ENCODE data around the gene TRAM2. TPM values are rescaled to one million over a fixed set of nuclear protein-coding genes. Genes with fewer than 3 reads are reported as not detected.

Gene TRAM2
- total and polyA plus RNA-seq, 4 donors: 7.3 to 20.3 (median 13.0) TPM

DNA sequence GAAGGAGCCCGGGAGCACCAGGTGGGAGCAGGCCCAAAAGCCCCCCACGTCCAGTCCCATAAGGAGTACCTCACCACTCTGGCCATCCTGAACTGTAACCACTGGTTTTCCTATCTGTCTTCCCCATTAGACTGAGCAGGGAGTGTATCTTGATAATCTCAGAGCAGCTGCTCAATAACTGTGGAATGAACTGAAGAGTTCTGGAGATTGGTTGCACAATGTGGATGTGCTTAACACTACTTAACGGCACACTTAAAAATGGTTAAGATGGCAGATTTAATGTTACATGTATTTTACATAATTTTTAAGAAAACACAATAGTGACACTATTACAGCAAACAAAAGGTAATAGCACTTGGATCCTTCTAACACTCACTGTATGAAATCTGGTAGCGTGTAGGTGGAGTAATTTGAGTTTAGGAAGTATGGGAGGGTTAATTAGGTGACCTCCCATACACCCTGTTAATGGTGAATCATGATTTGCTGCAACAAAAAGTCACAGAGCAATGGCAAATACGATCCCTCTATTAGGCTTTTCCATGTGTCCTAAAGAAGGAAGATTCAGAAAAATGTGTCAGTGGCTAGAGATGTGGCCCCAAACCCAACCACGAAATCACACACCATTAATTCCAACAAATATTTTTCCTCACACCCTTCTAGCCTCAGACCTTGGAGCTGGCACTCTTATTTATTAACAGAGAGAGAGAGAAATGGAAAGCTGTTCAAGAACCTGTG is 18.4 kb downstream of the TRAM2 start:
- Histone ChIP-seq H3K4me3 (ENCODE audit: low read depth in 1 of 3, low read length in 3 of 3) (no peak overlapping the region), H3K36me3 (ENCODE audit: control insufficient read depth in 4 of 4, insufficient read depth in 3 of 4, low read depth in 1 of 4, low read length in 3 of 4) (no peaks in the 10 kb centered on the region), H3K27me3 (ENCODE audit: control insufficient read depth in 4 of 4, insufficient read depth in 4 of 4, low read length in 3 of 4) (no peaks in the 10 kb centered on the region), H3K9ac (ENCODE audit: low read depth in 1 of 2, low read length in 2 of 2) (no peak overlapping the region), H3K9me3 (ENCODE audit: control insufficient read depth in 4 of 4, low read length in 3 of 4) (no peaks in the 10 kb centered on the region), H3K4me1 (ENCODE audit: control insufficient read depth in 4 of 4, insufficient read depth in 4 of 4, low read length in 3 of 4) (peaks cover 5 to 21% (median 9%) of the 10 kb centered on the region in 4 donors), H3K27ac (ENCODE audit: low read depth in 1 of 2, low read length in 2 of 2) (peak overlapping the region; percentile 14 to 23)
- DNase-seq (ENCODE audit: low spot score): no peak
- WGBS: 92% methylated on average over 6 of the region's 6 CpGs
- TF ChIP-seq GABPA (IDR thresholded peaks at IDR 0.05 in 1 of 2, conservative IDR thresholded peaks at IDR 0.05 in 1 of 2): no peak
- TF ChIP-seq RAD21 (IDR thresholded peaks at IDR 0.05): no peak
- no peak for TF ChIP-seq FOXA1 (IDR thresholded peaks at IDR 0.05)
- no peak for TF ChIP-seq TAF1 (conservative IDR thresholded peaks at IDR 0.05)
- TF ChIP-seq RXRA (IDR thresholded peaks at IDR 0.05): no peak
- TF ChIP-seq, protein P1, sequence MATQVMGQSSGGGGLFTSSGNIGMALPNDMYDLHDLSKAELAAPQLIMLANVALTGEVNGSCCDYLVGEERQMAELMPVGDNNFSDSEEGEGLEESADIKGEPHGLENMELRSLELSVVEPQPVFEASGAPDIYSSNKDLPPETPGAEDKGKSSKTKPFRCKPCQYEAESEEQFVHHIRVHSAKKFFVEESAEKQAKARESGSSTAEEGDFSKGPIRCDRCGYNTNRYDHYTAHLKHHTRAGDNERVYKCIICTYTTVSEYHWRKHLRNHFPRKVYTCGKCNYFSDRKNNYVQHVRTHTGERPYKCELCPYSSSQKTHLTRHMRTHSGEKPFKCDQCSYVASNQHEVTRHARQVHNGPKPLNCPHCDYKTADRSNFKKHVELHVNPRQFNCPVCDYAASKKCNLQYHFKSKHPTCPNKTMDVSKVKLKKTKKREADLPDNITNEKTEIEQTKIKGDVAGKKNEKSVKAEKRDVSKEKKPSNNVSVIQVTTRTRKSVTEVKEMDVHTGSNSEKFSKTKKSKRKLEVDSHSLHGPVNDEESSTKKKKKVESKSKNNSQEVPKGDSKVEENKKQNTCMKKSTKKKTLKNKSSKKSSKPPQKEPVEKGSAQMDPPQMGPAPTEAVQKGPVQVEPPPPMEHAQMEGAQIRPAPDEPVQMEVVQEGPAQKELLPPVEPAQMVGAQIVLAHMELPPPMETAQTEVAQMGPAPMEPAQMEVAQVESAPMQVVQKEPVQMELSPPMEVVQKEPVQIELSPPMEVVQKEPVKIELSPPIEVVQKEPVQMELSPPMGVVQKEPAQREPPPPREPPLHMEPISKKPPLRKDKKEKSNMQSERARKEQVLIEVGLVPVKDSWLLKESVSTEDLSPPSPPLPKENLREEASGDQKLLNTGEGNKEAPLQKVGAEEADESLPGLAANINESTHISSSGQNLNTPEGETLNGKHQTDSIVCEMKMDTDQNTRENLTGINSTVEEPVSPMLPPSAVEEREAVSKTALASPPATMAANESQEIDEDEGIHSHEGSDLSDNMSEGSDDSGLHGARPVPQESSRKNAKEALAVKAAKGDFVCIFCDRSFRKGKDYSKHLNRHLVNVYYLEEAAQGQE (IDR thresholded peaks at IDR 0.05): no peak
- TF ChIP-seq JUND (IDR thresholded peaks at IDR 0.05): no peak
- TF ChIP-seq NR2F2 (IDR thresholded peaks at IDR 0.05): no peak
- TF ChIP-seq, protein P2, sequence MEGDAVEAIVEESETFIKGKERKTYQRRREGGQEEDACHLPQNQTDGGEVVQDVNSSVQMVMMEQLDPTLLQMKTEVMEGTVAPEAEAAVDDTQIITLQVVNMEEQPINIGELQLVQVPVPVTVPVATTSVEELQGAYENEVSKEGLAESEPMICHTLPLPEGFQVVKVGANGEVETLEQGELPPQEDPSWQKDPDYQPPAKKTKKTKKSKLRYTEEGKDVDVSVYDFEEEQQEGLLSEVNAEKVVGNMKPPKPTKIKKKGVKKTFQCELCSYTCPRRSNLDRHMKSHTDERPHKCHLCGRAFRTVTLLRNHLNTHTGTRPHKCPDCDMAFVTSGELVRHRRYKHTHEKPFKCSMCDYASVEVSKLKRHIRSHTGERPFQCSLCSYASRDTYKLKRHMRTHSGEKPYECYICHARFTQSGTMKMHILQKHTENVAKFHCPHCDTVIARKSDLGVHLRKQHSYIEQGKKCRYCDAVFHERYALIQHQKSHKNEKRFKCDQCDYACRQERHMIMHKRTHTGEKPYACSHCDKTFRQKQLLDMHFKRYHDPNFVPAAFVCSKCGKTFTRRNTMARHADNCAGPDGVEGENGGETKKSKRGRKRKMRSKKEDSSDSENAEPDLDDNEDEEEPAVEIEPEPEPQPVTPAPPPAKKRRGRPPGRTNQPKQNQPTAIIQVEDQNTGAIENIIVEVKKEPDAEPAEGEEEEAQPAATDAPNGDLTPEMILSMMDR (IDR thresholded peaks at IDR 0.05; ENCODE audit: low read depth, low read length, missing input control): no peak
- TF ChIP-seq FOXA2 (IDR thresholded peaks at IDR 0.05): no peak
- no peak for TF ChIP-seq YY1 (IDR thresholded peaks at IDR 0.05)
- TF ChIP-seq, protein P3, sequence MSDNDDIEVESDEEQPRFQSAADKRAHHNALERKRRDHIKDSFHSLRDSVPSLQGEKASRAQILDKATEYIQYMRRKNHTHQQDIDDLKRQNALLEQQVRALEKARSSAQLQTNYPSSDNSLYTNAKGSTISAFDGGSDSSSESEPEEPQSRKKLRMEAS (IDR thresholded peaks at IDR 0.05): no peak

DNA sequence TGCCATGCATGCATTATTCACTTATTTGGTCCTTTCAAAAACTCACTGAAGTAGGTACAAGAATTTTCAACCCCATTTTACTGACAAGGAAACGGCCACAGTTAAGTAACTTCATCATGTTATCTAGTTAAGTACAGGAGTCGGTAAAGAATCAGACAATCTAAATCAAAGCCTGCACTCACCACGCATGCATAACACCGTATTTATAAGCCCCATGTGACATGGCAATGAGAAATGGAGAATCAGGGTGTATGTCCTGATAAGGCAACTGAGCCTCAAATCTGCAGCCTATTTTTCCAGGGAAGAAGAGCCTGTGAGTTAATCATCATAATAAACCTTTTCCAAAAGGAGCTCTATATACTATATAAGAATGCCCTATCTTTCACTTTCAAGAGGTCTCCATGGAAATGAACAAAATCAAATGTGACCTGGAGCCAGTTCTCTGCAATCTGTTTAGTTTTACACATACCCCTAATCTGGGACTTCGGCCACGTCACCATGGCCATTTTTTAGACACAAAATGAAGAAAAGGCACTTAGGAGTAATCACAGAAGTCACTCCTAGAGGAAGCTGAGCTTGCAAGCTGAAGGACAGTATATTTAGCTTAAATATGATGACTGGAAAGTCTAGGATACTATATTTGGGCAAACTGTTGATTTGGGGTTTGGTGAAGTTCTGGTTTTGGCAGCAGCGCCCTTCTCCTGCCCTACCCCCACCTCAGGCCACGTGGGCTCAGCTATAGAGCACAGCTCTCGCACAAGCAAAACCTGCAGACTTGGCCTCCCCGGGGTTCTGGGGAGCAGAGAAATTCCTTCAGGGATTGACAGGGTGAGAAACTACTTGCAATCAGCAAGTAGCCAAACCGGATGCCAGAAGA is 19.2 kb downstream of the TRAM2 start:
- no peak for DNase-seq (ENCODE audit: low spot score)
- Histone ChIP-seq H3K9me3 (ENCODE audit: control insufficient read depth in 4 of 4, low read length in 3 of 4) (no peaks in the 10 kb centered on the region), H3K36me3 (ENCODE audit: control insufficient read depth in 4 of 4, insufficient read depth in 3 of 4, low read depth in 1 of 4, low read length in 3 of 4) (no peaks in the 10 kb centered on the region), H3K27ac (ENCODE audit: low read depth in 1 of 2, low read length in 2 of 2) (peak overlapping the region; percentile 23 to 25), H3K9ac (ENCODE audit: low read depth in 1 of 2, low read length in 2 of 2) (no peak overlapping the region), H3K27me3 (ENCODE audit: control insufficient read depth in 4 of 4, insufficient read depth in 4 of 4, low read length in 3 of 4) (no peaks in the 10 kb centered on the region), H3K4me1 (ENCODE audit: control insufficient read depth in 4 of 4, insufficient read depth in 4 of 4, low read length in 3 of 4) (peaks cover 5 to 19% (median 12%) of the 10 kb centered on the region in 4 donors), H3K4me3 (ENCODE audit: low read depth in 1 of 3, low read length in 3 of 3) (no peak overlapping the region)
- 75% methylated on average over 11 of the region's 11 CpGs for WGBS
- no peak for TF ChIP-seq EGR1 (IDR thresholded peaks at IDR 0.05; ENCODE audit: low read depth in 2 of 2)
- TF ChIP-seq, protein P1 (IDR thresholded peaks at IDR 0.05): no peak
- TF ChIP-seq TAF1 (conservative IDR thresholded peaks at IDR 0.05): no peak
- TF ChIP-seq, protein P2 (IDR thresholded peaks at IDR 0.05; ENCODE audit: low read depth, low read length, missing input control): no peak
- TF ChIP-seq, protein P4, sequence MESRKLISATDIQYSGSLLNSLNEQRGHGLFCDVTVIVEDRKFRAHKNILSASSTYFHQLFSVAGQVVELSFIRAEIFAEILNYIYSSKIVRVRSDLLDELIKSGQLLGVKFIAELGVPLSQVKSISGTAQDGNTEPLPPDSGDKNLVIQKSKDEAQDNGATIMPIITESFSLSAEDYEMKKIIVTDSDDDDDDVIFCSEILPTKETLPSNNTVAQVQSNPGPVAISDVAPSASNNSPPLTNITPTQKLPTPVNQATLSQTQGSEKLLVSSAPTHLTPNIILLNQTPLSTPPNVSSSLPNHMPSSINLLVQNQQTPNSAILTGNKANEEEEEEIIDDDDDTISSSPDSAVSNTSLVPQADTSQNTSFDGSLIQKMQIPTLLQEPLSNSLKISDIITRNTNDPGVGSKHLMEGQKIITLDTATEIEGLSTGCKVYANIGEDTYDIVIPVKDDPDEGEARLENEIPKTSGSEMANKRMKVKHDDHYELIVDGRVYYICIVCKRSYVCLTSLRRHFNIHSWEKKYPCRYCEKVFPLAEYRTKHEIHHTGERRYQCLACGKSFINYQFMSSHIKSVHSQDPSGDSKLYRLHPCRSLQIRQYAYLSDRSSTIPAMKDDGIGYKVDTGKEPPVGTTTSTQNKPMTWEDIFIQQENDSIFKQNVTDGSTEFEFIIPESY (IDR thresholded peaks at IDR 0.05): no peak
- TF ChIP-seq RAD21 (IDR thresholded peaks at IDR 0.05): no peak
- no peak for TF ChIP-seq HNF4A (conservative IDR thresholded peaks at IDR 0.05)
- TF ChIP-seq NR2F2 (IDR thresholded peaks at IDR 0.05): no peak

All from liver (tissue), 9 donors.